Ectodermal cell (in vitro differentiated cells): ENCODE results near the gene CEP131.

Source experiments
- H3K27ac ChIP-seq: 2 replicates; pipeline ENCODE4 v1.7.0; 2013; ENCODE audit warnings: mild to moderate bottlenecking, low read depth, low read length; ENCODE audit not compliant: insufficient read depth, poor library complexity, severe bottlenecking
- H3K27me3 ChIP-seq: 2 replicates; pipeline ENCODE4 v1.7.0; 2013; ENCODE audit warnings: mild to moderate bottlenecking, low read length; ENCODE audit not compliant: insufficient read depth, control insufficient read depth, poor library complexity, severe bottlenecking
- H3K36me3 ChIP-seq: one replicate; pipeline ENCODE4 v1.7.0; 2013; ENCODE audit warnings: low read length; ENCODE audit not compliant: control insufficient read depth, insufficient read depth
- H3K4me1 ChIP-seq: one replicate; pipeline ENCODE4 v1.7.0; 2013; ENCODE audit warnings: low read length; ENCODE audit not compliant: control insufficient read depth, insufficient read depth
- H3K4me3 ChIP-seq: 2 replicates; pipeline ENCODE4 v1.7.0; 2013; ENCODE audit warnings: low read depth, low read length, control low read depth; ENCODE audit not compliant: insufficient read depth
- H3K9me3 ChIP-seq: 2 replicates; pipeline ENCODE4 v1.7.0; 2013; ENCODE audit warnings: mild to moderate bottlenecking, low read length, moderate library complexity; ENCODE audit not compliant: control insufficient read depth
- WGBS, 2 experiments: methylation state at CpG; one replicate each; pipeline ENCODE4 v1.1.7; 2013; ENCODE audit warnings: missing lambda C conversion rate in 2 of 2; 5-methylcytosine and 5-hydroxymethylcytosine counted together

CEP131 gene

GRCh38 chr17:81210868-81211267 lies 11.9 kb downstream of the CEP131 start:
- no peaks in the 10 kb centered on the region for H3K27me3 ChIP-seq
- no peak overlapping the region for H3K4me3 ChIP-seq
- no peaks in the 10 kb centered on the region for H3K4me1 ChIP-seq
- WGBS, 2 experiments: 79% methylated on average over 14 of the region's 14 CpGs
- no peaks in the 10 kb centered on the region for H3K36me3 ChIP-seq
- no peaks in the 10 kb centered on the region for H3K9me3 ChIP-seq
- no peak overlapping the region for H3K27ac ChIP-seq

GRCh38 chr17:81210466-81210865 lies 12.3 kb downstream of the CEP131 start:
- Histone ChIP-seq H3K27me3 (no peaks in the 10 kb centered on the region), H3K9me3 (no peaks in the 10 kb centered on the region), H3K27ac (no peak overlapping the region), H3K4me1 (no peaks in the 10 kb centered on the region), H3K4me3 (no peak overlapping the region), H3K36me3 (no peaks in the 10 kb centered on the region)
- 93 to 94% methylated on average over 10 of the region's 10 CpGs for WGBS, 2 experiments

GRCh38 chr17:81209141-81209540 lies 13.6 kb downstream of the CEP131 start:
- Histone ChIP-seq H3K27ac (no peak overlapping the region), H3K4me1 (no peaks in the 10 kb centered on the region), H3K27me3 (no peaks in the 10 kb centered on the region), H3K36me3 (peaks cover 7% of the 10 kb centered on the region), H3K9me3 (no peaks in the 10 kb centered on the region), H3K4me3 (no peak overlapping the region)
- 95 to 96% methylated on average over 16 of the region's 16 CpGs for WGBS, 2 experiments

GRCh38 chr17:81208651-81209050 lies 14.1 kb downstream of the CEP131 start:
- no peaks in the 10 kb centered on the region for H3K4me1 ChIP-seq
- no peak overlapping the region for H3K27ac ChIP-seq
- 94 to 96% methylated on average over 10 of the region's 10 CpGs for WGBS, 2 experiments
- peaks cover 7% of the 10 kb centered on the region for H3K36me3 ChIP-seq
- H3K4me3 ChIP-seq: no peak overlapping the region
- no peaks in the 10 kb centered on the region for H3K27me3 ChIP-seq
- no peaks in the 10 kb centered on the region for H3K9me3 ChIP-seq

- Histone ChIP-seq H3K27me3 (no peaks in the 10 kb centered on the region), H3K36me3 (peaks cover 10% of the 10 kb centered on the region), H3K4me3 (no peak overlapping the region), H3K4me1 (no peaks in the 10 kb centered on the region), H3K9me3 (no peaks in the 10 kb centered on the region), H3K27ac (no peak overlapping the region)
- 94 to 95% methylated on average over 21 of the region's 21 CpGs for WGBS, 2 experiments
Observed at GRCh38 chr17:81207610-81208581, 14.9 kb downstream of the CEP131 start.

GRCh38 chr17:81206657-81207056 lies 16.1 kb downstream of the CEP131 start:
- no peak overlapping the region for H3K4me3 ChIP-seq
- WGBS, 2 experiments: 95% methylated on average over 12 of the region's 12 CpGs
- no peaks in the 10 kb centered on the region for H3K27me3 ChIP-seq
- no peaks in the 10 kb centered on the region for H3K4me1 ChIP-seq
- no peak overlapping the region for H3K27ac ChIP-seq
- H3K9me3 ChIP-seq: no peaks in the 10 kb centered on the region
- peaks cover 10% of the 10 kb centered on the region for H3K36me3 ChIP-seq

- no peak overlapping the region for H3K27ac ChIP-seq
- H3K4me3 ChIP-seq: no peak overlapping the region
- peaks cover 10% of the 10 kb centered on the region for H3K36me3 ChIP-seq
- 93% methylated on average over 4 of the region's 4 CpGs for WGBS, 2 experiments
- no peaks in the 10 kb centered on the region for H3K9me3 ChIP-seq
- no peaks in the 10 kb centered on the region for H3K27me3 ChIP-seq
- no peaks in the 10 kb centered on the region for H3K4me1 ChIP-seq
Observed at GRCh38 chr17:81206166-81206565, 16.6 kb downstream of the CEP131 start.

GRCh38 chr17:81204578-81204977 lies 18.2 kb downstream of the CEP131 start:
- H3K27me3 ChIP-seq: no peaks in the 10 kb centered on the region
- H3K27ac ChIP-seq: no peak overlapping the region
- WGBS, 2 experiments: 85 to 86% methylated on average over 10 of the region's 10 CpGs
- H3K4me3 ChIP-seq: no peak overlapping the region
- peaks cover 11% of the 10 kb centered on the region for H3K36me3 ChIP-seq
- no peaks in the 10 kb centered on the region for H3K9me3 ChIP-seq
- no peaks in the 10 kb centered on the region for H3K4me1 ChIP-seq

- H3K36me3 ChIP-seq: peaks cover 21% of the 10 kb centered on the region
- H3K27ac ChIP-seq: no peak overlapping the region
- H3K4me1 ChIP-seq: no peaks in the 10 kb centered on the region
- WGBS, 2 experiments: 95 to 97% methylated on average over 20 of the region's 20 CpGs
- no peaks in the 10 kb centered on the region for H3K27me3 ChIP-seq
- H3K4me3 ChIP-seq: no peak overlapping the region
- no peaks in the 10 kb centered on the region for H3K9me3 ChIP-seq
Observed at GRCh38 chr17:81203136-81203535, 19.6 kb downstream of the CEP131 start.

GRCh38 chr17:81202318-81202717 lies 20.4 kb downstream of the CEP131 start:
- H3K27ac ChIP-seq: no peak overlapping the region
- H3K9me3 ChIP-seq: no peaks in the 10 kb centered on the region
- no peaks in the 10 kb centered on the region for H3K27me3 ChIP-seq
- peaks cover 25% of the 10 kb centered on the region for H3K36me3 ChIP-seq
- H3K4me1 ChIP-seq: no peaks in the 10 kb centered on the region
- WGBS, 2 experiments: 93 to 94% methylated on average over 10 of the region's 10 CpGs
- H3K4me3 ChIP-seq: no peak overlapping the region
